WERI-Rb-1 (cell line): ENCODE measurements around the gene RNF40.
A peak's percentile ranks its signal among the peaks of the same experiment; 100 is the strongest.

Experiments used
- DNase-seq: peaks from one replicate; pipeline ENCODE4 v3.0.0-alpha.2; 2020
- H3K27ac ChIP-seq: fragments of 250-450 bp; sonication (Bioruptor Pico); 2 replicates; pipeline ENCODE4 v1.5.1; 2020; ENCODE audit warnings: mild to moderate bottlenecking, moderate library complexity
- H3K27me3 ChIP-seq: fragments of 250-450 bp; sonication (Bioruptor Pico); 2 replicates; pipeline ENCODE4 v1.5.1; 2021; ENCODE audit warnings: mild to moderate bottlenecking, low read depth, moderate library complexity; ENCODE audit not compliant: insufficient read depth, severe bottlenecking
- H3K36me3 ChIP-seq: fragments of 250-450 bp; sonication (Bioruptor Pico); 2 replicates; pipeline ENCODE4 v1.5.1; 2020; ENCODE audit warnings: mild to moderate bottlenecking, moderate library complexity
- H3K4me3 ChIP-seq: 2 replicates; pipeline ENCODE4 v1.5.1; 2011; ENCODE audit warnings: low read depth, mild to moderate bottlenecking, control low read depth, low read length
- H3K9me3 ChIP-seq: fragments of 250-450 bp; sonication (Bioruptor Pico); 2 replicates; pipeline ENCODE4 v1.5.1; 2021; ENCODE audit warnings: mild to moderate bottlenecking, moderate library complexity; ENCODE audit not compliant: severe bottlenecking
- TF ChIP-seq, protein P1 (sequence below): IDR thresholded peaks from 2 replicates; pipeline ENCODE4 v1.5.1; 2011; ENCODE audit warnings: low read depth, mild to moderate bottlenecking, control low read depth, inconsistent platforms, low read length

RNF40 gene

DNA sequence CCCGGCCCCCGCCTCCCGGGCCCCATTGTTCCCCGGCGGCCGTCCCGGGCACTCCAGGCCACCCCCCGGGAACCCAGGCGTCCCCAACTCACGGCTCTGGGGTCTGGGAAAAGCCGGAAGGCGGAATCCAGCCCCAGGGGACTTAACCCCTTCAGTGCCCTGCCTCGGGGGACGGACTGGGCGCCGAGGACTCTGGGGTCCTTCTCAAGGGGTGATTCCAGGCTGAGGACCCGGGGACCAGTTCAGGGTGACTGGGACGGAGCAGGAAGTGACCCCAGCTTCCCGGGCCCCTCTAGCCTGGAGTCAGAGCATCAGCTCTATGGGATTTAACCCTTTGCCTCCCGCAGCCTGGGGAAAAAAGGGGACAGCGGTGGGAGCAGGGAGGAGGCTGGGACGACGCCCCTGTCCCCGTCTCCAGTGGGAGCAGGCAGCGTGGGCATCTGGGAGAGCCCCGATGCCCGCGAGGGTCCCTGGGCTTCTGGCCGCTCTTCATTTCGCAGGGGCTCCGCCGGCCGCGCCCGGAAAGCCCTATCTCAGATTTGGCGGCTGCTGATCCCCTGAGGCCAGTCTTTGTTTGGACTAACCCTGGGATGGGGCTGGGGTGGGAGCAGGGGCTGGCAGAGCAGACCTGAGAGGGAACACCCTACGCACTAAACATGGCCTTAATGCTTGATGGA is 25.0 kb downstream of the RNF40 start, which contains the start of gene ZNF629:
Gene ZNF629, minus strand, starts transcription at position 270 of the 677 bp plus-strand sequence. CDS start 2,723 bp downstream, outside the sequence.
- TF ChIP-seq, protein P1, sequence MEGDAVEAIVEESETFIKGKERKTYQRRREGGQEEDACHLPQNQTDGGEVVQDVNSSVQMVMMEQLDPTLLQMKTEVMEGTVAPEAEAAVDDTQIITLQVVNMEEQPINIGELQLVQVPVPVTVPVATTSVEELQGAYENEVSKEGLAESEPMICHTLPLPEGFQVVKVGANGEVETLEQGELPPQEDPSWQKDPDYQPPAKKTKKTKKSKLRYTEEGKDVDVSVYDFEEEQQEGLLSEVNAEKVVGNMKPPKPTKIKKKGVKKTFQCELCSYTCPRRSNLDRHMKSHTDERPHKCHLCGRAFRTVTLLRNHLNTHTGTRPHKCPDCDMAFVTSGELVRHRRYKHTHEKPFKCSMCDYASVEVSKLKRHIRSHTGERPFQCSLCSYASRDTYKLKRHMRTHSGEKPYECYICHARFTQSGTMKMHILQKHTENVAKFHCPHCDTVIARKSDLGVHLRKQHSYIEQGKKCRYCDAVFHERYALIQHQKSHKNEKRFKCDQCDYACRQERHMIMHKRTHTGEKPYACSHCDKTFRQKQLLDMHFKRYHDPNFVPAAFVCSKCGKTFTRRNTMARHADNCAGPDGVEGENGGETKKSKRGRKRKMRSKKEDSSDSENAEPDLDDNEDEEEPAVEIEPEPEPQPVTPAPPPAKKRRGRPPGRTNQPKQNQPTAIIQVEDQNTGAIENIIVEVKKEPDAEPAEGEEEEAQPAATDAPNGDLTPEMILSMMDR, result no peak
- no peaks in the 10 kb centered on the region for H3K9me3 ChIP-seq
- peak within 1 kb of the TSS; percentile 92 for H3K27ac ChIP-seq

DNA sequence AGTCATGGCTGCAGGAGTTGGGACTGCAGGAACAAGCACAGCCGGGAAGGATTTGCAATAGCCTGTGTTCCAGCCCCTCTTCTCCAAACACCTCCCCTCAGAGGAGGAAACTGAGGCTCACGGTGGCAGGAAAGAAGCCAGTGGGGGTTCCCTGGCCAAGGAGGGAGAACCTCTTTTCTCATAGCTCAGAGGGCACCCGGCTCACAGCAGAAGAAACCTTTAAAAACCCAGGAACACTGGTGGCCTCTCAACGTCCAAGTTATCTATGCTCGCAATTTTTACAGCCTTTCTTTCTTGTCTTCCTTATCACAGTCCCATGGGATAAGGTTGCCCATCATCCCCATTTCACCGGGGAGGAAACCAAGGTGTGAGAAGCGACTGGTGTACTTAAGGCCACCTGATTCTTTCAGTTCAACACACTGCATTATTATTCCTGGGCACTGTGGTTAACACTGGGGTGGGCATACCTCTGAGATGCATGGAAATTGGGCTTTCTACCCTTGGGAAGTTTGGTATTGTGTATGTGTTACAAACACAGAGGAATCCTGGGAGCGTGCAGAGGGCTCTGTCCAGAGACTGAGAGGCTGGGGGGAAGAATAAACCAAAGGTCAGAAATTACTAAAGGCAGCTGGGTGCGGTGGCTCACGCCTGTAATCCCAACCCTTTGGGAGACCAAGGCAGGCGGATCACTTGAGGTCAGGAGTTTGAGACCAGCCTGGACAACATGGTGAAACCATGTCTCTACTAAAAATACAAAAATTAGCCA is 25.7 kb downstream of the RNF40 start:
- TF ChIP-seq, protein P1, result no peak
- H3K9me3 ChIP-seq, result no peaks in the 10 kb centered on the region
- H3K4me3 ChIP-seq, result peak overlapping the region; percentile 89
- no peaks in the 10 kb centered on the region for H3K27me3 ChIP-seq
- DNase-seq, result no peak
- H3K27ac ChIP-seq, result peak overlapping the region; percentile 92
- peaks cover 10% of the 10 kb centered on the region for H3K36me3 ChIP-seq

More for the DNA sequence above, 25.0 kb downstream of the RNF40 start, which contains the start of gene ZNF629:
- Histone ChIP-seq H3K27me3 (no peaks in the 10 kb centered on the region), H3K36me3 (peaks cover 17% of the 10 kb centered on the region), H3K4me3 (peak within 1 kb of the TSS; percentile 89)
- DNase-seq, result peak; percentile 80

DNA sequence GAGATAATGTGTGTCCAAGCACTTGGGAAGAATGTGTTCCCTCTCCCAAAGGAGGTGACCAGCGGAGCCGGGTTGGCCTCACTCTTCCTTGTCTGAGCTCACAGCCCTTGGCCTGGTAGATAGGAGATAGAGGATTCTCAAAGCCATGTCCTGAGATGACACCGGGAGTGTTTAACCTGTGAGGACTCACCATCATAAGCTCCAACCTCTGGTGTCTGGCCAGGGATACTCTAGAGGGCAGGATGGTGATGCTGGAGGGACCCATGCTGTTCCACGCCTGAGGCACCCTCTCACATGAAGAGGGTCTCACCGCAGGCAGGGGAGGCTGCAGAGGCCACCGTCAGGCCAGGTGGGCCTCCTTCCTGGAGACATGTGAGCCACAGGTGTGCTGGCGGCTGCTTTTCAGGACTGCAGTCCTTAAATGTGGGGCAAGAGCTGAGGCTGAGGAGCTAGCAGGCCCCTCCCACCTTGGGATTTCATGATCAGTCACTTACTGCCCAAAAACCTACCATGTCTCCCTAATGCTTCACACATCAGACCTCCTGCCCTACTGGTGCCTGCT is 31.5 kb downstream of the RNF40 start:
- Histone ChIP-seq H3K27me3 (no peaks in the 10 kb centered on the region), H3K9me3 (no peaks in the 10 kb centered on the region), H3K27ac (no peak overlapping the region), H3K36me3 (no peaks in the 10 kb centered on the region), H3K4me3 (no peak overlapping the region)
- TF ChIP-seq, protein P1, result no peak
- no peak for DNase-seq

DNA sequence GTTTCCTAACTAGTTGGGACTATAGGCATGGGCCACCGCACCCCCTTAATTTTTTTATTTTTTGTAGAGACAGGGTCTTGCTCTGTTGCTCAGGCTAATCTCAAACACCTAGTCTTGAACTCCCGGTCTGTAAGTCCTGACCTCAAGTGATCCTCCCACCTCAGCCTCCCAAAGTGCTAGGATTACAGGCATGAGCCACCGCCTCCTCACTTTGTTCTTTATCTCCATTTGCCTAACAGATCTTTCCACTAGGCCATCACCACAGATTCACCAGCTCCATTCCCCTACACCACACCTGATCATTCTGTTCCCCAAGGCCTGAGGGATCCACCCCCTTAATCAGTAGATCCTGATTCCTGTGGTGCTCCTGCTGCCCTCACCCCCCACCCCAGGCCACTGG is 32.5 kb downstream of the RNF40 start:
- no peaks in the 10 kb centered on the region for H3K36me3 ChIP-seq
- H3K27me3 ChIP-seq, result no peaks in the 10 kb centered on the region
- no peaks in the 10 kb centered on the region for H3K9me3 ChIP-seq
- DNase-seq, result no peak
- TF ChIP-seq, protein P1, result no peak
- no peak overlapping the region for H3K4me3 ChIP-seq
- H3K27ac ChIP-seq, result no peak overlapping the region

DNA sequence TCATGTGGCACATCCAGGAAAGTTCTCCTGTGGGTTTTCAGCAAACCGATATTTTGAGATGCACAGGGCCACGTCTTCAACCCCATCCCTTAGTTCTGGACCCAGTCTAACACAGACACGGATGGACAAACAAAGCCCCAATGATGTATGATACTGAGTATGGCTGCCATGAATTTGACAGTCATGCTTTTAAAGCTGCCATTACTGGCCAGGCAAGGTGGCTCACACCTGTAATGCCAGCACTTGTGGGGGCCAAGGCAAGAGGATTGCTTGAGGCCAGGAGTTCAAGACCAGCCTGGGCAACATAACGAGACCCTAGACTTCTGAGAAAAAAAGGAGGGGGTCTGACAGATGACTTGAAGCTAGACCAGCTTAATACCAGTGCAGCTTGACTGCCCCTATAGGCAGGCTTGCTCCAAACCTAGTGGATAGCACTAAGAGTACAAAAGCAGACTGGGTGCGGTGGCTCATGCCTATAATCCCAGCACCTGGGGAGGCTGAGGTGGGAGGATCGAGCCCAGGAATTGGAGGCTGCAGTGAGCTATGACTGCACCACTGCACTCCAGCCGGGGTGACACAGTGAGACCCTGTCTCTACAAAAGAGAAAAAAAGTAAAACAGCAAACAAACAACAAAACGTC is 35.7 kb downstream of the RNF40 start:
- no peaks in the 10 kb centered on the region for H3K36me3 ChIP-seq
- no peak overlapping the region for H3K4me3 ChIP-seq
- no peaks in the 10 kb centered on the region for H3K27me3 ChIP-seq
- DNase-seq, result no peak
- TF ChIP-seq, protein P1, result peak; percentile 31; the same call in 1 of the 2 replicates
- H3K9me3 ChIP-seq, result no peaks in the 10 kb centered on the region
- no peak overlapping the region for H3K27ac ChIP-seq
